ENCODE data around the gene TAF15. TPM values are rescaled to one million over a fixed set of nuclear protein-coding genes. Genes with fewer than 3 reads are reported as not detected.

Gene TAF15
- total RNA-seq, 1 donor from 2014 or later: 143 TPM

- Histone ChIP-seq H3K27me3 (ENCODE audit: low read depth) (peaks cover 11% of the 10 kb centered on the region), H3K36me3 (no peaks in the 10 kb centered on the region), H3K4me1 (peaks cover 56% of the 10 kb centered on the region), H3K27ac (peak overlapping the region; percentile 67), H3K9me3 (no peaks in the 10 kb centered on the region), H3K4me3 (no peak overlapping the region)
- TF ChIP-seq CTCF (IDR thresholded peaks at IDR 0.05): no peak
- peak; percentile 84 for DNase-seq
- peak; percentile 65 to 70 for ATAC-seq
- intact Hi-C loops (cut with DNase I): no loop called here
Observed at GRCh38 chr17:35799942-35800341, 9.3 kb upstream of the TAF15 start.

- Histone ChIP-seq H3K27ac (peak overlapping the region; percentile 56), H3K9me3 (no peaks in the 10 kb centered on the region), H3K27me3 (ENCODE audit: low read depth) (peaks cover under 1% of the 10 kb centered on the region), H3K36me3 (no peaks in the 10 kb centered on the region), H3K4me1 (peaks cover 47% of the 10 kb centered on the region), H3K4me3 (no peak overlapping the region)
- peak; percentile 11 to 35 for ATAC-seq
- no peak for TF ChIP-seq CTCF (IDR thresholded peaks at IDR 0.05)
- intact Hi-C loops (cut with DNase I): no loop called here
- peak; percentile 78 for DNase-seq
Observed at GRCh38 chr17:35801583-35802224, 7.6 kb upstream of the TAF15 start.

GRCh38 chr17:35804658-35805192, 4.6 kb upstream of the TAF15 start:
- DNase-seq: no peak
- ATAC-seq: peak; percentile 67 to 75
- peak; percentile 86 for TF ChIP-seq CTCF (IDR thresholded peaks at IDR 0.05)
- no peaks in the 10 kb centered on the region for H3K27me3 ChIP-seq (ENCODE audit: low read depth)
- no peaks in the 10 kb centered on the region for H3K36me3 ChIP-seq
- H3K4me1 ChIP-seq: peaks cover 46% of the 10 kb centered on the region
- no peaks in the 10 kb centered on the region for H3K9me3 ChIP-seq
- no peak overlapping the region for H3K27ac ChIP-seq
- intact Hi-C loops (cut with DNase I): no loop called here
- no peak overlapping the region for H3K4me3 ChIP-seq

- TF ChIP-seq CTCF (IDR thresholded peaks at IDR 0.05): no peak
- H3K4me1 ChIP-seq: peaks cover 42% of the 10 kb centered on the region
- H3K9me3 ChIP-seq: no peaks in the 10 kb centered on the region
- no peak overlapping the region for H3K4me3 ChIP-seq
- ATAC-seq: no peak
- intact Hi-C loops (cut with DNase I): no loop called here
- no peaks in the 10 kb centered on the region for H3K27me3 ChIP-seq (ENCODE audit: low read depth)
- peak overlapping the region; percentile 90 for H3K27ac ChIP-seq
- H3K36me3 ChIP-seq: no peaks in the 10 kb centered on the region
- no peak for DNase-seq
Observed at GRCh38 chr17:35807371-35808144, 1.7 kb upstream of the TAF15 start.

- ATAC-seq: no peak
- no peaks in the 10 kb centered on the region for H3K9me3 ChIP-seq
- intact Hi-C loops (cut with DNase I): no loop called here
- DNase-seq: no peak
- peaks cover 51% of the 10 kb centered on the region for H3K4me1 ChIP-seq
- peak overlapping the region; percentile 94 for H3K4me3 ChIP-seq
- no peaks in the 10 kb centered on the region for H3K27me3 ChIP-seq (ENCODE audit: low read depth)
- TF ChIP-seq CTCF (IDR thresholded peaks at IDR 0.05): no peak
- H3K27ac ChIP-seq: peak overlapping the region; percentile 90
- H3K36me3 ChIP-seq: no peaks in the 10 kb centered on the region
Observed at GRCh38 chr17:35808240-35808961, 883 bp upstream of the TAF15 start.
